ENCODE results near the gene THOC5. TPM values are rescaled to one million over a fixed set of nuclear protein-coding genes. Genes with fewer than 3 reads are reported as not detected.
"Not testable (repeated sequence)": the region's sequence is repeated elsewhere in the genome, so short reads cannot be mapped to it uniquely, and the experiment has no call there.

The THOC5 gene
- total and polyA plus RNA-seq, 4 donors = 21.0 to 51.8 (median 27.9) TPM

DNA sequence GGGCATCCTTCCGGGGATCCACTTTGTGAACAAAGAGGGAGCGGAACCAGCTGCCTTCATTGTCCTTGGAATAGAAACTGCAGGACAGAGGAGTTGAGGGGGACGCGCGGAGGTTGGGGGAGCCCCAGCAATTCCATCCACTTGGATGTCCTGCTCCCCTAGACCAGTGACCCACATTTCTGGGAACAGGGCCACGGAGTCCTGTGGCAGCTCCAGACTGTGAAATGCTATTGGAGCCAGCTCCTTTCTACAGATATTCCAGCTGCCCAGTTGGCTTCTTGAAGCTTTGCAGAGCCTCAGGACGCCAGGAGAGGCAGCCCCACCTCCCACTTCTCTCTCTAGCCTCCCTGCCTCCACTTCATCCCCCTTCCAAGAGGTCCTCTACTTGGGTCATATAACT lies 16.9 kb upstream of the THOC5 start:
- TF ChIP-seq, protein P1, sequence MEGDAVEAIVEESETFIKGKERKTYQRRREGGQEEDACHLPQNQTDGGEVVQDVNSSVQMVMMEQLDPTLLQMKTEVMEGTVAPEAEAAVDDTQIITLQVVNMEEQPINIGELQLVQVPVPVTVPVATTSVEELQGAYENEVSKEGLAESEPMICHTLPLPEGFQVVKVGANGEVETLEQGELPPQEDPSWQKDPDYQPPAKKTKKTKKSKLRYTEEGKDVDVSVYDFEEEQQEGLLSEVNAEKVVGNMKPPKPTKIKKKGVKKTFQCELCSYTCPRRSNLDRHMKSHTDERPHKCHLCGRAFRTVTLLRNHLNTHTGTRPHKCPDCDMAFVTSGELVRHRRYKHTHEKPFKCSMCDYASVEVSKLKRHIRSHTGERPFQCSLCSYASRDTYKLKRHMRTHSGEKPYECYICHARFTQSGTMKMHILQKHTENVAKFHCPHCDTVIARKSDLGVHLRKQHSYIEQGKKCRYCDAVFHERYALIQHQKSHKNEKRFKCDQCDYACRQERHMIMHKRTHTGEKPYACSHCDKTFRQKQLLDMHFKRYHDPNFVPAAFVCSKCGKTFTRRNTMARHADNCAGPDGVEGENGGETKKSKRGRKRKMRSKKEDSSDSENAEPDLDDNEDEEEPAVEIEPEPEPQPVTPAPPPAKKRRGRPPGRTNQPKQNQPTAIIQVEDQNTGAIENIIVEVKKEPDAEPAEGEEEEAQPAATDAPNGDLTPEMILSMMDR (IDR thresholded peaks at IDR 0.05; ENCODE audit: control extremely low read depth, extremely low read depth) = no peak
- H3K9ac ChIP-seq (ENCODE audit: insufficient read depth in 1 of 2, low read length in 2 of 2) = no peak overlapping the region
- H3K9me3 ChIP-seq (ENCODE audit: control insufficient read depth in 4 of 4, insufficient read depth in 3 of 4, low read length in 3 of 4) = peaks cover 0 to 2% (median 0%) of the 10 kb centered on the region in 4 donors
- no peak overlapping the region for H3K4me3 ChIP-seq
- H3K4me1 ChIP-seq (ENCODE audit: control insufficient read depth in 5 of 5, insufficient read depth in 5 of 5, low read length in 5 of 5) = no peaks in the 10 kb centered on the region
- H3K27me3 ChIP-seq (ENCODE audit: control insufficient read depth in 3 of 3, insufficient read depth in 3 of 3, low read length in 2 of 3) = no peaks in the 10 kb centered on the region
- DNase-seq = no peak
- no peak for ATAC-seq (ENCODE audit: insufficient read depth, low FRiP score)
- H3K36me3 ChIP-seq (ENCODE audit: control insufficient read depth in 4 of 4, insufficient read depth in 4 of 4, low read length in 4 of 4) = peaks cover 0 to 20% (median 11%) of the 10 kb centered on the region in 4 donors
- H3K27ac ChIP-seq (ENCODE audit: low read depth in 1 of 2, low read length in 1 of 2) = no peak overlapping the region
- 91 to 93% methylated on average over 7 of the region's 7 CpGs for WGBS, 2 donors

DNA sequence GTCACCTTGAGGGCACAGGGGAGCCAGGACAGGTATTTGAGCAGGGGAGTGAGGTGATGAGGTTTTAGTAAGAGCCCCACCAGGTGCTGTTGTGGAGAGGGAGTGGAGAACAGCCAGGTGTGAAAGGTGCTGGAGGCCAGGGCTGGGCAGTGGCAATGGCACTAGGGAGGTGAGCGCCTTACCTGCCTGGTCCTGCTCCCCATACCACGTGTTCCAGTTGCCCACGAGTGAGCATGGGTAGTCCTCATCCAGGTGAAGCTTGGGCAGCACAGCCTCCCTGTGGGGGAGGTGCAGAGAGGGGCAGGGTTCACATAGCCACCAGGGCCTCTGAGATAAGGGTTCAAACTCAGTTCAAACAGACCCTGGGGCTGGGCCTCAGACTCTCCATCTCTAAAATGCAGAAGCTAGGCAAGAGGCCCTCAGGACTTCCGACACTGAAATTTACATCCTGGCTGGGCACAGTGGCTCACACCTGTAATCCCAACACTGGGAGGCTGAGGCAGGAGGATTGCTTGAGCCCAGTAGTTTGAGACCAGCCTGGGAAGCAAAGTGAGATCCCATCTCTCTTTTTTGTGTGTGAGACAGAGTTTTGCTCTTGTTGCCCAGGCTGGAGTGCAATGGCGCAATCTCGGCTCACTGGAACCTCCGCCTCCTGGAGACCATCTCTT lies 15.6 kb upstream of the THOC5 start:
- no peaks in the 10 kb centered on the region for H3K4me1 ChIP-seq (ENCODE audit: control insufficient read depth in 5 of 5, insufficient read depth in 5 of 5, low read length in 5 of 5)
- H3K9ac ChIP-seq (ENCODE audit: insufficient read depth in 1 of 2, low read length in 2 of 2) = no peak overlapping the region
- H3K27ac ChIP-seq (ENCODE audit: low read depth in 1 of 2, low read length in 1 of 2) = no peak overlapping the region
- peaks cover 0 to 2% (median 0%) of the 10 kb centered on the region in 4 donors for H3K9me3 ChIP-seq (ENCODE audit: control insufficient read depth in 4 of 4, insufficient read depth in 3 of 4, low read length in 3 of 4)
- 90 to 98% methylated on average over 7 of the region's 7 CpGs for WGBS, 2 donors
- no peaks in the 10 kb centered on the region for H3K27me3 ChIP-seq (ENCODE audit: control insufficient read depth in 3 of 3, insufficient read depth in 3 of 3, low read length in 2 of 3)
- DNase-seq = no peak
- TF ChIP-seq, protein P1 (IDR thresholded peaks at IDR 0.05; ENCODE audit: control extremely low read depth, extremely low read depth) = no peak
- peaks cover 0 to 20% (median 13%) of the 10 kb centered on the region in 4 donors for H3K36me3 ChIP-seq (ENCODE audit: control insufficient read depth in 4 of 4, insufficient read depth in 4 of 4, low read length in 4 of 4)
- no peak for ATAC-seq (ENCODE audit: insufficient read depth, low FRiP score)
- no peak overlapping the region for H3K4me3 ChIP-seq

DNA sequence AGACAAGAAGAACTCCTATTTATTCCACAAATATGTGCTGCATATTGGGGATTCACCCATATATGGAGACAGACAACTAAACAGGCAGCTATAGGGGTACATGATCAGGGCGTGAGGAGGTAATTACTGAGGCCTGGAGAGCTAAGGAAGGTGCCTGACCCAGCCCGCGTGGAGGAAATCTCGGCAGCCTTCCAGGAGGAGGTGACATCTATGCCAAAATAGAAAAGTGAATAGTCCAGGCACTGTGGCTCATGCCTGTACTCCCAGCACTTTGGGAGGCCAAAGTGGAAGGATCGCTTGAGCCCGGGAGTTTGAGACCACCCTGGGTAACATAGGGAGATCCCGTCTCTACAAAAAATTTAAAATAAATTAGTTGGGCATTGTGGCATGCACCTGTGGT lies 13.8 kb upstream of the THOC5 start:
- 85 to 90% methylated on average over 7 of the region's 7 CpGs for whole genome bisulfite sequencing, 2 donors
- Histone ChIP-seq H3K27me3 (ENCODE audit: control insufficient read depth in 3 of 3, insufficient read depth in 3 of 3, low read length in 2 of 3) (no peaks in the 10 kb centered on the region), H3K36me3 (ENCODE audit: control insufficient read depth in 4 of 4, insufficient read depth in 4 of 4, low read length in 4 of 4) (peaks cover 0 to 20% (median 14%) of the 10 kb centered on the region in 4 donors), H3K4me1 (ENCODE audit: control insufficient read depth in 5 of 5, insufficient read depth in 5 of 5, low read length in 5 of 5) (no peaks in the 10 kb centered on the region), H3K9ac (ENCODE audit: insufficient read depth in 1 of 2, low read length in 2 of 2) (no peak overlapping the region), H3K27ac (ENCODE audit: low read depth in 1 of 2, low read length in 1 of 2) (no peak overlapping the region), H3K9me3 (ENCODE audit: control insufficient read depth in 4 of 4, insufficient read depth in 3 of 4, low read length in 3 of 4) (peaks cover 0 to 2% (median 0%) of the 10 kb centered on the region in 4 donors), H3K4me3 (no peak overlapping the region)
- DNase-seq = no peak
- no peak for ATAC-seq (ENCODE audit: insufficient read depth, low FRiP score)
- TF ChIP-seq, protein P1 (IDR thresholded peaks at IDR 0.05; ENCODE audit: control extremely low read depth, extremely low read depth) = no peak

DNA sequence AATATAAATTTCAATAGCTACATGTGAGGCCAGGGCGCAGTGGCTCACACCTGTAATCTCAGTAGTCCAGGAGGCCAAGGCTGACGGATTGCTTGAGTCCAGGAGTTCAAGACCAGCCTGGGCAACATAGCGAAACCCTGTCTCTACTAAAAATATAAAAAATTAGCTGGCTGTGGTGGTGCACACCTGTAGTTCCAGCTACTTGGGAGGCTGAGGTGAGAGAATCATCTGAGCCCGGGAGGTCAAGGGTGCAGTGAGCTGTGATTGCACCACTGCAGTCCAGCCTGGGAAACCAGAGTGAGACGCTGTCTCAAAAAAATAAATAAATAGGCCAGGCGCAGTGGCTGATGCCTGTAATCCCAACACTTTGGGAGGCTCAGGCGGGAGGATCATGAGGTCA lies 13.0 kb upstream of the THOC5 start:
- not testable (repeated sequence) for H3K9ac ChIP-seq (ENCODE audit: insufficient read depth in 1 of 2, low read length in 2 of 2); H3K4me3 ChIP-seq; H3K4me1 ChIP-seq (ENCODE audit: control insufficient read depth in 5 of 5, insufficient read depth in 5 of 5, low read length in 5 of 5); ATAC-seq (ENCODE audit: insufficient read depth, low FRiP score); DNase-seq; H3K27ac ChIP-seq (ENCODE audit: low read depth in 1 of 2, low read length in 1 of 2); H3K27me3 ChIP-seq (ENCODE audit: control insufficient read depth in 3 of 3, insufficient read depth in 3 of 3, low read length in 2 of 3); H3K9me3 ChIP-seq (ENCODE audit: control insufficient read depth in 4 of 4, insufficient read depth in 3 of 4, low read length in 3 of 4)
- H3K36me3 ChIP-seq (ENCODE audit: control insufficient read depth in 4 of 4, insufficient read depth in 4 of 4, low read length in 4 of 4) = peaks cover 0 to 26% (median 22%) of the 10 kb centered on the region in 4 donors
- 98 to 99% methylated on average over 7 of the region's 7 CpGs for WGBS, 2 donors

Data from lung (tissue), 12 donors.